HG02798 (cell line): ENCODE data around the gene PRRC2A.

Source experiments
- ATAC-seq: cut with Tn5 transposase; IDR thresholded peaks from one replicate; pipeline ENCODE4 v1.9.1; 2021; ENCODE audit warnings: mild to moderate bottlenecking; ENCODE audit not compliant: unreplicated experiment, poor library complexity

PRRC2A gene

GRCh38 chr6:31621991-31622390 lies 1.5 kb downstream of the PRRC2A start:
- no peak for ATAC-seq

- no peak for ATAC-seq
These were observed 2.2 kb downstream of the PRRC2A start for GRCh38 chr6:31622684-31623091.

GRCh38 chr6:31624070-31624469 lies 3.6 kb downstream of the PRRC2A start:
- ATAC-seq = no peak

GRCh38 chr6:31626952-31627351 lies 6.4 kb downstream of the PRRC2A start:
- ATAC-seq = no peak

- no peak for ATAC-seq
These were observed 7.3 kb downstream of the PRRC2A start for GRCh38 chr6:31627690-31628287.

- no peak for ATAC-seq
These were observed 8.5 kb downstream of the PRRC2A start for GRCh38 chr6:31629014-31629413.

- ATAC-seq = no peak
These were observed 9.8 kb downstream of the PRRC2A start for GRCh38 chr6:31630177-31630934.

- ATAC-seq = no peak
These were observed 10.7 kb downstream of the PRRC2A start for GRCh38 chr6:31631209-31631608.

GRCh38 chr6:31631681-31632278 lies 11.3 kb downstream of the PRRC2A start:
- no peak for ATAC-seq

GRCh38 chr6:31632279-31632946 lies 11.9 kb downstream of the PRRC2A start:
- ATAC-seq = no peak

- no peak for ATAC-seq
These were observed 12.9 kb downstream of the PRRC2A start for GRCh38 chr6:31633447-31633846.

- ATAC-seq = no peak
These were observed 13.6 kb downstream of the PRRC2A start for GRCh38 chr6:31634131-31634530.

- no peak for ATAC-seq
These were observed 14.6 kb downstream of the PRRC2A start for GRCh38 chr6:31634969-31635575.

GRCh38 chr6:31636698-31637596 lies 16.4 kb downstream of the PRRC2A start:
- no peak for ATAC-seq

GRCh38 chr6:31639043-31639442 lies 18.5 kb downstream of the PRRC2A start:
- ATAC-seq = no peak

GRCh38 chr6:31639449-31639861 lies 18.9 kb downstream of the PRRC2A start:
- ATAC-seq = no peak

GRCh38 chr6:31640612-31641011 lies 20.1 kb downstream of the PRRC2A start:
- ATAC-seq = no peak

GRCh38 chr6:31641370-31641769 lies 20.9 kb downstream of the PRRC2A start:
- no peak for ATAC-seq

GRCh38 chr6:31642798-31643570 lies 22.5 kb downstream of the PRRC2A start:
- ATAC-seq = no peak
